Transverse colon (tissue), 4 donors: ENCODE measurements around the gene FBXL19.

Experiments
- EP300 ChIP-seq: sonication (generic); formaldehyde crosslinking; IDR thresholded peaks from one replicate; pipeline ENCODE4 v1.6.1; 2017; ENCODE audit warnings: antibody characterized with exemption, low read depth
- POLR2AphosphoS5 ChIP-seq, 3 donors: sonication (generic); formaldehyde crosslinking; IDR thresholded peaks; one replicate each; pipeline ENCODE4 v1.6.1; 2016; ENCODE audit warnings: antibody characterized with exemption in 3 of 3
- TF ChIP-seq, protein P1 (sequence below), 5 experiments: fragments of 200-600 bp in 3 of 5; fragments of 450-650 bp in 2 of 5; sonication (generic) in 3 of 5; IDR thresholded peaks; 1 replicate in 2 of 5; 2 replicates in 3 of 5; pipeline ENCODE4 v1.5.1; 2016 to 2017; ENCODE audit warnings: antibody characterized with exemption in 5 of 5, inconsistent platforms in 3 of 5, mild to moderate bottlenecking in 2 of 5, moderate library complexity in 1 of 5

DNA sequence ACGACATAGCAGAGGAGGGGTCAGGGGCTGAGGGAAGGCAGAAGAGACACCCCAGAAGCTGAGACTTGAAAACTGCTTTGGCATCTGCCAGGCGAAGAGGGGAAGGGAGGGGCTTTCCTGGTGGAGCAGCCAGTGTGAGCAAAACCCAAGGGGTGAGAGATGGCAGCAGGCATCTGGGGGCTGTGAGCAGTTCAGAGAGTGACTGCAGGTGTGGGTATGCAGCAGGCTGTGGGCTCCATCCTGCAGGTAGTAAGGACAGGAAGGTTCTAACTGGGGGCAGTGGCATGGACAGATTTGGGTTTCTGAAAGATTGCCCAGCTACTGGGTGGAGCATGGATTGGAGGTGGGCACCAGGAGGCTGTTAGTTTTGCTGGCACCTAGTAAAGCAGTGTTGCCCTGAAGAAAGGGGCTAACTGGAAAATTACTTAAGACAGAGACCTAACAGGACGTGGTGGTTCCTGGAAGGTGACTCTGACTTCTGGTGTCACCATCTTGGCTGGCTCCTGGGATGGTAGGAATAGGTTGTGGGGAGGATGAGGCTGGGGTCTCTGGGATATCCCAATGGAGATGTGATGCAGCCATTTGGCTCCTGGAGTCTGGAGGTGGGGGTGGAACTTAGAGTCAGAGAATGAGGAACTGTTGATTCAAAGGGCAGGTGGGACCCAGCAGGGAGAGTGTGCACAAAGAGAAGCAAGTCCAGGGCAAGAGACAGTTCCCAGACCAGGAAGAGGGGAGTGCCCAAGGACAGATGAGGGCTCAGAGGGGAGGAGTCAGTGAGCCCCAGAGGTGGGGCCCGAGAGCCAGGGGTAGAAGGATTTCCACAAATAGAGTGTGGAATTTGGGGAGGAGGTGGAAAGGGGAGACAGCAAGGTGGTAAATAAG is 40.7 kb upstream of the FBXL19 start:
- TF ChIP-seq, protein P1, sequence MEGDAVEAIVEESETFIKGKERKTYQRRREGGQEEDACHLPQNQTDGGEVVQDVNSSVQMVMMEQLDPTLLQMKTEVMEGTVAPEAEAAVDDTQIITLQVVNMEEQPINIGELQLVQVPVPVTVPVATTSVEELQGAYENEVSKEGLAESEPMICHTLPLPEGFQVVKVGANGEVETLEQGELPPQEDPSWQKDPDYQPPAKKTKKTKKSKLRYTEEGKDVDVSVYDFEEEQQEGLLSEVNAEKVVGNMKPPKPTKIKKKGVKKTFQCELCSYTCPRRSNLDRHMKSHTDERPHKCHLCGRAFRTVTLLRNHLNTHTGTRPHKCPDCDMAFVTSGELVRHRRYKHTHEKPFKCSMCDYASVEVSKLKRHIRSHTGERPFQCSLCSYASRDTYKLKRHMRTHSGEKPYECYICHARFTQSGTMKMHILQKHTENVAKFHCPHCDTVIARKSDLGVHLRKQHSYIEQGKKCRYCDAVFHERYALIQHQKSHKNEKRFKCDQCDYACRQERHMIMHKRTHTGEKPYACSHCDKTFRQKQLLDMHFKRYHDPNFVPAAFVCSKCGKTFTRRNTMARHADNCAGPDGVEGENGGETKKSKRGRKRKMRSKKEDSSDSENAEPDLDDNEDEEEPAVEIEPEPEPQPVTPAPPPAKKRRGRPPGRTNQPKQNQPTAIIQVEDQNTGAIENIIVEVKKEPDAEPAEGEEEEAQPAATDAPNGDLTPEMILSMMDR (IDR thresholded peaks at IDR 0.05) = no peak
- no peak for TF ChIP-seq POLR2AphosphoS5 (IDR thresholded peaks at IDR 0.05)
- TF ChIP-seq EP300 = no peak
